ENCODE results near the gene PDCD6IP. TPM values are rescaled to one million over a fixed set of nuclear protein-coding genes. Genes with fewer than 3 reads are reported as not detected.

Gene PDCD6IP
- polyA plus RNA-seq, 3 donors = 88.8 to 100 (median 90.2) TPM

GRCh38 chr3:33914212-33914611 is 115.8 kb downstream of the PDCD6IP start:
- no peaks in the 10 kb centered on the region for H3K79me2 ChIP-seq (ENCODE audit: insufficient read depth, low read length)
- no peaks in the 10 kb centered on the region for H3K9me3 ChIP-seq (replicated peaks in 1 of 2; ENCODE audit: control insufficient read depth in 1 of 2, insufficient read depth in 1 of 2, low read length in 2 of 2)
- peaks cover 0 to 3% (median 0%) of the 10 kb centered on the region in 7 donors for H3K9me3 Mint-ChIP-seq
- H3K4me1 ChIP-seq (ENCODE audit: control insufficient read depth in 1 of 2, insufficient read depth in 2 of 2, low read length in 2 of 2) = peaks cover 5 to 9% of the 10 kb centered on the region in 2 donors
- H3K27me3 Mint-ChIP-seq (ENCODE audit: low read depth in 3 of 3) = no peaks in the 10 kb centered on the region
- no CpG with 5 or more reads among the region's 2 CpGs for WGBS (ENCODE audit: insufficient coverage)
- TF ChIP-seq CTCF (IDR thresholded peaks at IDR 0.05) = no peak
- DNase-seq = no peak
- no peaks in the 10 kb centered on the region for H3K36me3 ChIP-seq (replicated peaks in 1 of 2; ENCODE audit: control insufficient read depth in 1 of 2, insufficient read depth in 2 of 2, low read length in 2 of 2)
- H3K27ac ChIP-seq (ENCODE audit: low read depth in 1 of 2, low read length in 2 of 2) = no peak overlapping the region
- no peaks in the 10 kb centered on the region for H3K27me3 ChIP-seq (ENCODE audit: control insufficient read depth in 2 of 2, insufficient read depth in 2 of 2, low read length in 2 of 2)
- no peak overlapping the region for H3K4me3 Mint-ChIP-seq
- H3K4me3 ChIP-seq (replicated peaks in 1 of 3; ENCODE audit: low read depth in 2 of 3, low read length in 3 of 3) = no peak overlapping the region
- no peak overlapping the region for H3K9ac ChIP-seq (ENCODE audit: insufficient read depth, low read length, poor library complexity, severe bottlenecking)
- H3K4me2 ChIP-seq (replicated peaks; ENCODE audit: extremely low read depth, low read length, poor library complexity, severe bottlenecking) = no peak overlapping the region
- no peaks in the 10 kb centered on the region for H4K20me1 ChIP-seq (ENCODE audit: insufficient read depth, low read length)
- H3K36me3 Mint-ChIP-seq = no peaks in the 10 kb centered on the region
- H3K4me1 Mint-ChIP-seq = peaks cover 16% of the 10 kb centered on the region
- no peak overlapping the region for H3K27ac Mint-ChIP-seq
- intact Hi-C loops (cut with micrococcal nuclease) = no loop called here
- no peak overlapping the region for H2AFZ ChIP-seq (ENCODE audit: insufficient read depth, low read depth, low read length, poor library complexity, severe bottlenecking)

GRCh38 chr3:33914731-33915379 is 116.4 kb downstream of the PDCD6IP start:
- H3K4me1 Mint-ChIP-seq = peaks cover 16% of the 10 kb centered on the region
- no peak overlapping the region for H3K9ac ChIP-seq (ENCODE audit: insufficient read depth, low read length, poor library complexity, severe bottlenecking)
- no peak overlapping the region for H2AFZ ChIP-seq (ENCODE audit: insufficient read depth, low read depth, low read length, poor library complexity, severe bottlenecking)
- H4K20me1 ChIP-seq (ENCODE audit: insufficient read depth, low read length) = no peaks in the 10 kb centered on the region
- no peaks in the 10 kb centered on the region for H3K36me3 ChIP-seq (replicated peaks in 1 of 2; ENCODE audit: control insufficient read depth in 1 of 2, insufficient read depth in 2 of 2, low read length in 2 of 2)
- no peak overlapping the region for H3K4me2 ChIP-seq (replicated peaks; ENCODE audit: extremely low read depth, low read length, poor library complexity, severe bottlenecking)
- no peak overlapping the region for H3K4me3 Mint-ChIP-seq
- peaks cover 5 to 9% of the 10 kb centered on the region in 2 donors for H3K4me1 ChIP-seq (ENCODE audit: control insufficient read depth in 1 of 2, insufficient read depth in 2 of 2, low read length in 2 of 2)
- no peak for DNase-seq
- intact Hi-C loops (cut with micrococcal nuclease) = no loop called here
- 92% methylated on average over 5 of the region's 12 CpGs for WGBS (ENCODE audit: insufficient coverage)
- no peaks in the 10 kb centered on the region for H3K79me2 ChIP-seq (ENCODE audit: insufficient read depth, low read length)
- H3K9me3 Mint-ChIP-seq = peaks cover 0 to 3% (median 0%) of the 10 kb centered on the region in 7 donors
- H3K27ac ChIP-seq (ENCODE audit: low read depth in 1 of 2, low read length in 2 of 2) = no peak overlapping the region
- H3K4me3 ChIP-seq (replicated peaks in 1 of 3; ENCODE audit: low read depth in 2 of 3, low read length in 3 of 3) = no peak overlapping the region
- no peaks in the 10 kb centered on the region for H3K36me3 Mint-ChIP-seq
- no peaks in the 10 kb centered on the region for H3K27me3 ChIP-seq (ENCODE audit: control insufficient read depth in 2 of 2, insufficient read depth in 2 of 2, low read length in 2 of 2)
- H3K27me3 Mint-ChIP-seq (ENCODE audit: low read depth in 3 of 3) = no peaks in the 10 kb centered on the region
- no peaks in the 10 kb centered on the region for H3K9me3 ChIP-seq (replicated peaks in 1 of 2; ENCODE audit: control insufficient read depth in 1 of 2, insufficient read depth in 1 of 2, low read length in 2 of 2)
- no peak for TF ChIP-seq CTCF (IDR thresholded peaks at IDR 0.05)
- no peak overlapping the region for H3K27ac Mint-ChIP-seq

Data from CD14-positive monocyte (primary cell).